Activated naive CD8-positive, alpha-beta T cell treated with anti-CD3 and anti-CD28 coated beads, Interleukin-2, amount 50 U/mL, for 16 hours (primary cell): ENCODE results near the gene CDK8.

Source experiments
- DNase-seq: peaks from one replicate; pipeline ENCODE4 v3.0.0-alpha.2; 2020; ENCODE audit warnings: low read depth, low spot score

CDK8 gene

GRCh38 chr13:26382835-26383234, 128.9 kb downstream of the CDK8 start:
- no peak for DNase-seq

GRCh38 chr13:26384587-26384986, 130.7 kb downstream of the CDK8 start:
- DNase-seq = no peak

GRCh38 chr13:26386026-26386425, 132.1 kb downstream of the CDK8 start:
- no peak for DNase-seq

DNA sequence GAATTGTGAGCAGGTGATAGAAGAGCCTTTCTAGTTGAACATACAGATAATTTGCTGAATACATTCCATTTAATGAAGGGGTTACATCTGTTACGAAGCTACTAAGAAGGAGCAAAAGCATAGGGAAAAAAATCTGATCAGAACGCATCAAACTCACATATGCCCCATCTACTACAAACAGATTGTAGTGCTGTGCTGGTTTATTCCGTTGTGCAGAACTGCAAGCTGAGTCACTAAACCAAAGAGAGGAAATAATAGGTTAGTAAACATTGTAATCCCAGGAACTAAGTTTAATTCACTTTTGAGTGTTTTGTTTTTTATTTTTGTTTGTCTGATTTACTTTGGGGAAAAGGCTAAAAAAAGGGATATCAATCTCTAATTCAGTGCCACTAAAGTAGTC, 136.3 kb downstream of the CDK8 start:
- DNase-seq = no peak

DNA sequence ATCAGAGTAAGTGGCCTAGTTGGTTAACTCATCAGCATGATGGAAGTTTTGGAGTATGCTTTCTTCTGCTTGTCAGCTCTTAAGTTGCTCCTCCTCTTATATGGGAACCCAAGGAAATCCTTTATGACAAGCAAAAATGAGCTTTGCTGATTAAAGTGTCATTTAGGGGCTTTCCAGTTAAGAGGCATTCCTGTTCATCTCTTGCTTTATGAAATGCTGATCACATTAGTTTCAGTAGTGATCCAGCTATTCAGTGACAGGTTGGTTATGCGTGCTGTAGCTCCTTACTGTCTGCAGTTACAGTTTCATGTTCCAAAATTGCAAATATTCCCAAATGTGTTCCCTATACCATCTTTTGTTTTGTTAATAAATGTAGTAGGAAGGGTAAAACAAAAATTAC, 146.6 kb downstream of the CDK8 start:
- DNase-seq = no peak

DNA sequence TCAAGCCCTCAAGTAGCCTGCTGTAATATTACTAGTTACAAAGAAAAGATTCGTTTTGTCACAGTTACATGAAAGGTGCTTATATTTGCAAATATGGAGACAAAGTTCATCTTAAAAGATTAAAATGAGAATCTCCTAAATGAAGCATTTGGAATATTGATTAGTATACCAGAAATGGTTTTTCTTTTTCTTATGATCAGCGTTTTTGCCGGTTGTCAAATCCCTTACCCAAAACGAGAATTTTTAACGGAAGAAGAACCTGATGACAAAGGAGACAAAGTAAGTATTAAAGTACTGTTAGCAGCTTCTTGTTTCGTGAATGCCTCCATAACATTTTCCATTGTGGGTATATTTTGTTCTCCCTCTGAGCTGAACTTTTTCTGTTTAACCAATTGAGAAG, 147.1 kb downstream of the CDK8 start:
- DNase-seq = no peak

DNA sequence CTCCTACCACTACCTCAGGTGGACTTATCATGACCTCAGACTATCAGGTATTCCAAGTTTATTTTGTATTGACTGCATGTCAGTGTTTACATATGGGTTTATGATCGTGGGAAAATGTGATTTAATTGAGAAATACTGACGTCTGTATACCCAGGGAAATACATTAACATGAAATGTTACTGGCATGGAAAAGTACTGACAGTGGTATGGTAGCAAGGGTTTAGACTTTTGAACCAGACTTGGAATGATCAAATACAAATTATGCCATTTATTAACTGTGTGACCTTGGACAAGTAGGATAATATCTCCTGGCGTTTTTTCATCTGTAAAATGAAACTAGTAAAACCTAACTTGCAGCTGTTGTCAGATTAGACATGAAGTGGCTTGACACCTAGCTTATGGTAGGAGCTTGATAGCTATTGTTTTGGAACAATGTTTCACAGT, 147.7 kb downstream of the CDK8 start:
- DNase-seq = no peak

GRCh38 chr13:26406791-26407190, 152.9 kb downstream of the CDK8 start:
- DNase-seq = no peak

DNA sequence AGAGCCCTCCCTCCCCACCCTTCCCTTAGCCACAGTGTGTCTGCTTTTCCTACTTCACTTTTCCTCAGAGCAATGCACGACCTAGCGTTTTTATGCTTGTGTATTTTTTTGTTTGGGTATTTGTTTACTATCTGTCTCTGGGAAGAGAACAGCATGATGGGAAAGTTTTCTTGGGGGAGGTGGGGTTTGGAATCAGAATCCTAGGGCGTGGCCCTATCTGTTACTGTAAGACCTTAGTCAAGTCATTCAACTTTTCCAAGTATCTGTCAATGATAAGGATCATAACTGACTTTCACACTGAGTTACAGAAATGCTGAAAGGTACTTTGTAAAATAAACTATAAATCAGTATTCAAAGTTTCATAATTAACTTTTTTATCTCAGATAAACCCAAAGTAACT, 157.3 kb downstream of the CDK8 start:
- no peak for DNase-seq

DNA sequence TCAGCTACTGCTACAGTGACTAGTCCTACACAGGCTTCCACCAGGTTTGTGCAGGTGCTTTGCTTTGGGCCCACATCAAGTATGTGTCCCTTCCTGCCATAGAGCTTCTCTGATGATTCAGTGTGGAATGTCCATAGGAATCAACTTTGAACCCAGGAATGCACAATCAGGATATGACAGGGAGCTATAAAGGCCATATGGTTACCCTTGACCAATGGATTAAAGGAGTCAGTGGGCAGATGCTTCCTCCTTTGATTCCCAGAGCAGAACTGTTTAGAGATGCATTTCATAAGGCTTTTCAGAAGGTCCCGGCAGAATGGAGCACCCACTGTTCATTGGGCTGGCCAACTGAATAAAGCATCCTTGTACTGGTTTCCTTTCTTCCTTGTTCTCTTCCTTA, 158.3 kb downstream of the CDK8 start:
- no peak for DNase-seq

- DNase-seq = no peak
Measured at GRCh38 chr13:26412936-26413716, 159.2 kb downstream of the CDK8 start.

DNA sequence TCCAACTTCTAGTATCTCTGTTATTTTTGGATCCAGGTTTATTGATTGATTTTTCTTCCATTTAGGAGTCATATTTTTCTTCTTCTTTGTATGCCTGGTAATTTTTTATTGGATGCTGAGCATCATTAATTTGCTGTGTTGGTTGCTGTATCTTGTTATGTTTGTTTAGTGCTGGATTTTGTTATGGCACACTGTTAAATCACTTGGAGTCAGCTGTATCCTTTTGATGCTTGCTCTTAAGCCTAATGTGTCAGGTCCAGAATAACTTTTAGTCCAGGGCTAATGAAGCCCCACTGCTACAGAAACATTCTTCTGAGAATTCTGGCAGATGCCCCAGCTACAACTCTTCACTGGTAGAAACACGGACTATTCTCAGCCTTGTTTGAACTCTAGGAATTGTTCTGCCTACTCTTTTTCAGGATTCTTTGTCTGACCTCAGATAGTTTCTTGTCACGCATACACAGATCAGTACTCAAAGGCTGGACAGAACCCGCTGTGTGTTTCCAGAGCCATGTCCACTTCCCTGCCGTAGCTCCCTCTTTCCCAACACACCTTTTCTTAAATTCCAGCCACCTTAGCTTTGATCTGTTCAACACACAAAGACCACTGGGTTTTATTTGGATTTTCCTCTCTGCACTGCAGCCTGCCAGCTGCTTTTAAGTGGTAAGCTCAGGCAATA, 166.5 kb downstream of the CDK8 start:
- no peak for DNase-seq

DNA sequence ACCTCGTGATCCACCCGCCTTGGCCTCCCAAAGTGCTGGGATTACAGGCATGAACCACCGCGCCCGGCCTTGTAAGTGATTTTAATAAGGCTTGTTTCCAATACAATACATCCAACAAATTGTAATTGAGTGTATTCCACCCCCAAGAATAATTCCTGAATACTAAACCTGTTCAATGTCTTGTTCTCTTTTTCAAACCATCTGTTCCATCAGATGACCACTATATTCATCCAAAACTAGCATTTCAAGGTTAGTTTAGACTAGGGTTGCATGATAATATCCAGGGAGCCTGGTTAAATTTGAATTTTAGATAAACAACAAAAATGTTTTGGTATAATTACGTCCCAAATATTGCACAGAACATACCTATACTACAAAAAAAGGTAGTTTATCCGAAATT, 168.1 kb downstream of the CDK8 start:
- DNase-seq = no peak

- no peak for DNase-seq
Measured at GRCh38 chr13:26423629-26424028, 169.7 kb downstream of the CDK8 start.

DNA sequence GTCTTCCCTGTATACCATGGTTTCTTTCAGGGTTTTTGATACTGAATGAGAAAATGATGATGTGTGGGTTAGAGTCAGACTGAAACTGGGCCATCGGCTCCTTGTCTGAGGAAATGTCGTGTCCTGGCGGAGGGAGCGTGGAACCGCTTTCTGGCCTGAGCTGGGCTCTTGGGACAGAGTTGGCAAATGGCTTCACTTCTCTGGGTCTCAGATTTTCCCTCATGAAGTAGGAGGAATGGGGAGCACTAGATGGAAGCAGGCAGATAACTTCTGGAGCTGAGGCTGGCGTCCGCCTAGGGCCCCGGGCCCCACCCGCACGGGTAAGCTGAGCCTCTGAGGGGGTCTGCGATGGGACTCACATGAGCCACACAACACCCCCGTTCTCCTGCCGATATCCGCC, 170.3 kb downstream of the CDK8 start:
- DNase-seq = no peak

DNA sequence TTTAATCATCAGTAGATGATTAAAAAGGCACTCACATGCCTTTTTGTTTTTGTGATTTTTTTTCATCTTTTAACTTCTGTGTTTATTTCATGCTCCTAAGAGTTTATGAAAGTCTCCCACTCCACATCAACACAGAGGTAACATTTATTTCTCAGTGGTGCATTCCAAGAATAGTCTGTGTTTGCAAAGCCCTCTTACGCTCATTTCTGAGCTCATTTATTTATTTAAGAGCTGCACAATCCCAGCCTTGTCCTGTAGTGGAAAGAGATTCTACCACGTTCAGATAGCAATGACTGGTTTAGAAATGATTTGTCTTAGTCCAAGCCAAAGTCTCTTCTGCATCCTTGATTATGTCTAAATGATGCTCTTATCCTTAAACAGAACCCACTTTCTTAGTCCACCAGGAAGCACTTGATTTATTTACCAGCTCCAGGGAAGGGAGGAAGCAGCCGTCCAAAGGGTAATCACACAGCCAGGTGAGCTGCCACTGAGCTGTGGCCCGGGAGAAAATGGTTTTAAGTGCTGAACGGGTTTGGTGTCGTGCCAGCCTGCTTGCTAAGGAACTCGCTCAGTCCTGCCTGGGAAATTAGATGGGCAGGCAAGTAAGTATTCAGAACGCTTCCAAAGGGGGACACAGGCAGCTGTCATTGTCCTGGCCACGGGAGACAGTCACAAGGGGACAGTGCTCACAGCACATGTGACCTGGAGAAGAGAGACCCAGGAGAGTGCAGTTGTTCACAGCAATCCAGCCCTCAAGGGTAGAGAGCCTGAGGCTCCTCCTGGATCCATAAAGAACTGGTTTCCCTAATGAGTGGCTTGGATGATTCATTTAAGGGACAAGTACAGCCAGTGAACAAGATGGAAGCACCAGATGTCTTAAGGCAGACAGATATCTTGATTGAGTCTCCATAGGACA, 171.8 kb downstream of the CDK8 start:
- no peak for DNase-seq

- no peak for DNase-seq
Measured at GRCh38 chr13:26433776-26434175, 179.8 kb downstream of the CDK8 start.

DNA sequence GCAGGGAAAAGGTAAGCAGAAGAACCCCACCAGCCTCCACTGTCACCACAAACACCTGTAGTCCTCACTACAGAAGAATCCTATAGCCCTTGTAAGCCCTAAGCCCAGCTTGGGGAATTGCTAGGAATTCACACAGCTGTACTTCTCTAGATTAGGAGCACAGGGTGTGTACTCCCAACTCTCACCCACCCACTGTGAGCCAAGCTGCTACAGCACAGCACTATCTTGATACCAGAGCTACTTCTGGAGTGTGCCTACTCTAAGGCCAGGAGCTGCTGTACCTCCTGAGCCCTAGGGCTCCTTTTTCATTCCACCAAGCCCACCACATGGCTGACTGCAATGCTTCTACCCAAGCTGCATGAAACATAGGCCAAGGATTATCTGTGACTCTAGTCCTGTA, 181.2 kb downstream of the CDK8 start:
- DNase-seq = no peak

DNA sequence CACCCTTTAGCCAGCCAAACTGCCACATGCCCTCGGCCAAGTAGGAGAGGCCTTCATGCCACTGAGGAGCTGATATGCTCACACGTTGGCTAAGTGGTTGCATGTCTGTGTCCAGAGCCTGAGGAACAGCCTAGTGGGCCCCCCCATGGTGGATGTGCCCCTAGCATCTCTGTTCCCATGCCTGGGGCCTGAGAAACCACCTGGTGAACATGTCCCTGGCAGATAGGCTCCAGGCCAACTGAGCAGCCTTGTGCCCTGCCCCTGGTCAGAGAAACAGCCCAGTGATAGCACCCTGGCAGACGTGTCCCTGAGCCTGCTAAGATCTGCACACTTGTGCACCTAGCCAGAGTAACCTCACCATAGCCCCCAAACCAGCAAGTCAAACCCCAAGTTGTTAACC, 181.7 kb downstream of the CDK8 start:
- no peak for DNase-seq

DNA sequence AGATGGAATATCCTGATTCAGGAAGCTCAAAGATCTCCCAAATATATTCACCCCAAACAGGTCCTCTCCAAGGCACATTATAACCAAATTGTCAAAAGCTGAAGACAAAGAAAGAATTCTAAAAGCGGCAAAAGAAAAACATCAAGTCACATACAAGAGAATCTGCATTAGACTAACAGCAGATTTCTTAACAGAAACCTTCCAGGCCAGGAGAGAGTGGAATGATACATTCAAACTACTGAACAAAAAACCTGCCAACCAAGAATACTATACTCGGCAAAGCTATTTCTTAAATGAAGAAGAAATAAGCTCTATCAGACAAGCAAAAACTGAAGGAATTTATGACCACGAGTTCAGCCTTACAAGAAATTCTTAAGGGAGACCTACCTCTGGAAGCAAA, 183.0 kb downstream of the CDK8 start:
- no peak for DNase-seq

- no peak for DNase-seq
Measured at GRCh38 chr13:26440111-26440510, 186.2 kb downstream of the CDK8 start.

DNA sequence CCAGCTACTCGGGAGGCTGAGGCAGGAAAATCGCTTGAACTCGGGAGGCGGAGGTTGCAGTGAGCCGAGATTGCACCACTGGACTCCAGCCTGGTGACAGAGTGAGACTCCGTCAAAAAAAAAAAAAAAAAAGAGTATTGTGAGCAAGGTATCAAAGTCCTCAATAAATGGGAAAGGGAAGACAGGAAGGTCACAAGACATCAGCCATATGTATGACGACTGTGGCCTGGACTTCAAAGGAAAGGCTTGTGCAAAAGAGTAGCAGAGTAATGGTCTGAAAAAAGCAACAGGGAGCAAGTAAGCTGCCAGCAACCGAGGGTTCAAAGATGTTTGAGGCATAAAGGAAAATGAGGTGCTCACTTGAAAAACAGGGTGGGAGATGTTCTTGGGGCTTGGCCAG, 187.5 kb downstream of the CDK8 start:
- no peak for DNase-seq
